Stimulated activated CD8-positive, alpha-beta memory T cell treated with anti-CD3 and anti-CD28 coated beads, Interleukin-4, amount 100 ng/mL, for 48 hours (primary cell): ENCODE data around the gene MTIF3.
"Not testable (repeated sequence)": the region's sequence is repeated elsewhere in the genome, so short reads cannot be mapped to it uniquely, and the experiment has no call there.

ENCODE experiments used
- DNase-seq: peaks from one replicate; pipeline ENCODE4 v3.0.0-alpha.2; 2020

The MTIF3 gene

GRCh38 chr13:27408074-27408473 is 42.3 kb downstream of the MTIF3 start:
- DNase-seq = no peak

DNA sequence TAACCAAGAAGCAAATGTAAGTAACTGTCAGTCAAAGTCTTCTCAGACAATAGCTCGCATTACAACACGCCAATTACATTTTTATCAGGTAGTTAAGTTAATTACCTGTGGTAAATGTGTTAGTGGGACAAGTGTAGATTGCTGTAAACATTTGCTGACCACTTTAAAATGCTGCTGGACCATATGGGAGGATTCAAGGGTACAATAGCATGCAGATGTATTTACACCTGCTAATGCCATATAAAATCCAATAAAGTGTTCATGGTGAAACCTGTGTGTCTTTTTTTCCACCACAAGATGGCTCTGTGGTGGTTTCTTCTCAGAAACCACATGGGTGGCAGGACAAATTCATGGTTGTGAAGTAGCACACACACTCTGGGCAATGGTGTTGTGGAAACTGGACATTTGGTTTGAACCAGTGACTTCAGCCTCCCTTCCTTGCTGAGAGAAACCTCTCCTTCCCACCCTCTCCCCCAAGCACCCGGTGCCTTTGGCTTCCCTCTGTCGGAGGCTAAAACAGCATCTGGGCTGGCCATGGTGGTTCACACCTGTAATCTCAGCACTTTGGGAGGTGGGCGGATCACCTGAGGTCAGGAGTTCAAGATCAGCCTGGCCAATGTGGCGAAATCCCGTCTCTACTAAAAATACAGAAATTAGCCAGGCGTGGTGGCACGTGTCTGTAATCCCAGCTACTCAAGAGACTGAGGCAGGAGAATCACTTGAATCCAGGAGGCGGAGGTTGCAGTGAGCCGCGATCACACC is 44.0 kb downstream of the MTIF3 start:
- peak; percentile 30 for DNase-seq

- no peak for DNase-seq
These were observed 44.7 kb downstream of the MTIF3 start for GRCh38 chr13:27405546-27406134.

DNA sequence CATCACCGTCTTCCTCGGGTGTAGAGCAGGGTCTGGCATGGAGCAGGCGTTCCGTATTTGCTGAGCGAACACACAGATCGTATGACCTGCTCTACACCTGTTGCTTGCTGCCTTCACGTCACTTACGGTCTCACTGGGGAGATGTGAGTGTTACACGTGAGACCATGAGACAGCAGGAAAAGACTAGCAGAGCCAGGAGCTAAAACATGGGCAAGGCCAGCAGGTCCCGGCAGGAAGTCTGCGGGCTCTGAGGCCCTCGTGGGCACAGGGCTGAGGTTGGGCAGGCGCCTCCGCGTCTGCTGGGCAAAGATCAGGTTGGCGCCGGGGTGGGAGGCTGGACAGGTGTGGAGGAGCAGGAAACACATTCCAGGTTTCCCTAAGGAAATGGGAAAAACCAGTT is 45.7 kb downstream of the MTIF3 start:
- DNase-seq = no peak

DNA sequence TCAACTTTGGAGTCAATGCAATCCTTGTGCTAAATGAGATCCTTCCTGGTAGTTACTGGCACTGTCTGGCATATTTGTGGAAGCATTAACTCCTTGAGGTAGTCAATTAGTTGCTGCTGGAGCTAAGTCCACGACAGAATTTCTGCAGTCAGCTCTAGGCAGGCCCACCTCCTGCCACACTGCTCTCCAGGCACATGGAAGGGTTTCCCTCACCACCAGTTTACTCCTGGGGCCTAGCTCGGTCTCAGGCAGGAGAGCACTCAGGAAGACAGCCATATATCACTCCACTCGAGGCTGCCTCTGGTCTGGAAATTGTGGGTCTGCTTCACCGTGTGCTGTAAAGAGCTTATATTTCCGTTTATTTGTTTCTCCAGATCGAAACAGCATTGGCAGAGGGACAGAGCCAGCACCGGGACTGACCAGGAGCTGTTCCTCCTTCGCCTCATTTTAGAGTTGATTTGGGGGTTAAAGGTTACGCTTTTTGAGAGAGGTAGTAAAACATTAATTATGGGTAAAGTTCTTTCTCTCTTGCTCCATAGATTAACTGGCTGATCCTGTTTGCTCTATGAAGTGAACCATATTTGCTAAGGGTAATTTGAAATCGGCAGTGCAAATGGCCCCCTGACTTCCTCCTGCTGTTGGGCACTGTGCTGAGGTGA is 46.5 kb downstream of the MTIF3 start:
- DNase-seq = no peak

DNA sequence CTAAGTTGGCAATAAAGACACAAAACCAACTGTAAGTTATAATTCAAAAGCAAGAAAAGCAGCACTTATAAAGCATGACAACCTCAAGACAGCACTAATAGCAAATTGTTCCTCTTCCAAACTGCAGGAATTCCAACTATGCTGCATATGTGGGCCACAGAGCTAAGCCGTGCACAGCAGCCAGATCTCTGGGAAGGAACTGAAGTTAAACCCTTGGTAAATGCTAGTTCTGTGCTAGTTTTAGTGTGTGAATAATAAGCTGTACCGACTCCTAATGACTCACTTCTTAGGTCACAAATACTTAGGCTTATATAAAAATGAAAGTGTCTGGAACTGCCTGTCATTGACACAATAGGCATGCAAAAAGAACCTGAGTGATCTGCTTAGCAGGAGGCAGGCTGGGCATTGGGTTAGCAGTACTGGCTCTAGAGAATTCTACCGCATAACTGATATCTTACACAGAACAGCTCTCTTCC is 47.1 kb downstream of the MTIF3 start:
- DNase-seq = no peak

DNA sequence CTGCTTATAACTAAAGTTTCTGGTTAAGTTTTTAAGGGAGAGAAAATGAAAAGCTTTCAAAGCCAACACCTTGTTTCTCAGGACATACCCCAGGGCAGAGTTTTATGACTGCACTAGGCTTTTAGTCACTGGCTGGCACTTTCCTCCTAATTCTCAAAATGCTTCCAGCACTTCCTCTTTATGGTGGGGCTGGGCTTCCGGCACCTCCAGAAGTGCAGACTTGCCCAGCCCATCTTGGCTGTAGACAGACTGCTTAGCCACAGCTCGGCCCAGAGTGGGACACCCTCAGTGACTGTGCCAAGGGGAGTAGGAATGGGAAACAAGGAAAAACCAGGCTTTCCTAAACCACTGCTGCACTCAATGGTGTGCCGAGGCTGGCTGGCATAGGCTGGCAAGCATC is 49.2 kb downstream of the MTIF3 start:
- DNase-seq = no peak

- not testable (repeated sequence) for DNase-seq
These were observed 50.0 kb downstream of the MTIF3 start for GRCh38 chr13:27400405-27400804.

DNA sequence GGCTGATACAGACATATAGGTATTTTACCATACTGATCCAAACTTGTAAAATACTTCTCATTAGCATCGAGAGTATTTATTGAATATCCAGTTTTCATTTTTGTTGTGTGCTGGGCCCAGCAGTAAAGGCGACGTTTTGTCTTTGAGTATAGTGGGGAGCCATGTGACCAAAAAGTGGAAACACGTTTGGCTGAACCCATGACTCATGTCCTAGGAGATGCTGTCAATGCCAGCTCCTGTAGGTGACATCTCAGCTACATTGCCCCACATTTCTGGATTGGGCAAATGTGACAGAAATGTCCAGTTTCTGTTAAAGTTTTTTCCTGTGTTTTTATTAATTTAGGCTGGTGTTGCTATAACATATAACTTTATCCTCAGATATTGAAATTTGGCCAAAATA is 52.0 kb downstream of the MTIF3 start:
- DNase-seq = no peak

DNA sequence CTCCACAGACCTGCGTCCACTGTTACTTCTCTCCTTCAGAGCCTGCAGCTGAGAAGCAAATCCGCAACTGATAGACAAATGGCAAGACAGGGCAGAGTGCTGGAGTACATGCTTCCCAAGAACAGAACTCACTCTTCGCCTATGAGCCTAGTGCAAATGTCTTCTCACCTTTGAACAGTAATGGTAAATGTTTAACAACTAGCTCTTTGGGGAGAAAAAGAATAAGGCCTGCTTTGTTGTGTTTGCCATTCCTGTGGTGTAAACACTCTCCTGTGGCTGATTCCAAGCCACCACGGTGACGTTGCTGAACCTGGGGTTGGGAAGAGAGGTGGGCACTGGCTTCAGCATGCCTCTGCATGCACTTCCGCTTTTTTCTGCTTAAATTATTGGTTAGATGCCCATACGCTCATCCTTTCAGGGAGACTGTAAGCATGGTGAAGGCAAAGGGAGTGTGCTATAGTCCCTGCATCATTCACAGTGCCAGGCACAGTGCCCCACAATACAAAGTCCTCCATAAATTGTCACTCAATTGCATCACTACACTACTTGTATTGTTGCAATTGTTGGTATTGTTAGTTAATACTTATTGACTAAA is 54.0 kb downstream of the MTIF3 start:
- no peak for DNase-seq

DNA sequence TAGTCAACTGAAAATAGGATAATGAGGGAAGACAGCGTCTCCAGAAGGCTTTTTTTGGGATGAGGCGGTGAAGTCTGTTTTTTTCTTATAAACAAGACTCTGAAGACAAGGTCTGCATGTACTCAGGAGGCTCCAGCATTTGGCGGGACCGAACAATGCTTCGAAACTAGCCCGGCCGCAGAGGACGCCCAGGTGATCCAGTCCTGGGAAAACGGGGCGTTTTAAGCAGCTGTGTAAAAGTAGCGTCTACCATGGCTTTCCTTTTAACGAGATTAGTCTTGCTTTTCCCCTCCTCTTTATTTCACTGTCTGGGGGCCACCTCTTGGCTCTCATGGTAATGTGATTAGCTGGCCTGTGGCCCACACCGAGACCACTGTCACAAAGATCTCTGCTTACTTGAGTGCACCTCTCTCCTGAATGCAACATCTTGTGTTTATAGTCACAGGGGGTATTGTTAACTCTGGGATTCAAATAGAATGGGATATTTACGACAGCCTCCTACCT is 55.3 kb downstream of the MTIF3 start:
- no peak for DNase-seq

DNA sequence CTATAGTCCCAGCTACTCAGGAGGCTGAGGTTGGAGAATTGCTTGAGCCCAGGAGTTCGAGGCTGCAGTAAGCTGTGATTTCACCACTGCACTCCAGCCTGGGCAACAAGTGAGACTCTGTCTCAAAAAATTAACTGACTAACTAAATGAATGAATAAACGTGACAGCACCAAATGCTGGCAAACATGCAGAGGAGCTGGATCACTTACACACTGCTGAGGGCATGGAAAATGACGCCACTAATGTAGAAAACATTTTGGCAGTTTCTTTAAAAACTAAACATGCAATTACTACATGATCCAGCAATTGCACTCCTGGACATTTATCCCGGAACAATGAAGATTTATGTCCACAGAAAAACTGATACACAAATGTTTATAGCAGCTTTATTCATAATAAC is 57.3 kb downstream of the MTIF3 start:
- DNase-seq = no peak

GRCh38 chr13:27391471-27391870 is 58.9 kb downstream of the MTIF3 start:
- no peak for DNase-seq

- DNase-seq = no peak
These were observed 60.5 kb downstream of the MTIF3 start for GRCh38 chr13:27389891-27390290.

GRCh38 chr13:27388241-27388640 is 62.1 kb downstream of the MTIF3 start:
- no peak for DNase-seq
